Right kidney (tissue), 9 donors: ENCODE measurements around the gene DEFB129.
A peak's percentile ranks its signal among the peaks of the same experiment; 100 is the strongest.
"Not testable (repeated sequence)": the region's sequence is repeated elsewhere in the genome, so short reads cannot be mapped to it uniquely, and the experiment has no call there.

Source experiments
- DNase-seq: peaks from one replicate; pipeline ENCODE4 v3.0.0-alpha.2; 2016
- long read RNA-seq, 8 donors: transcript quantifications; one replicate each; lab custom pipeline, GENCODE V29; 2026

The DEFB129 gene
- long read RNA-seq, donor 1, result 0 reads
- long read RNA-seq, donor 2, result 0 reads
- long read RNA-seq, donor 3, result 0 reads
- long read RNA-seq, donor 4, result 0 reads
- long read RNA-seq, donor 5, result 0 reads
- long read RNA-seq, donor 6, result 0 reads
- long read RNA-seq, donor 7, result 0 reads
- long read RNA-seq, donor 8, result 0 reads

- DNase-seq, result no peak
Observed at GRCh38 chr20:226958-227357, at the start of gene DEFB129. Gene DEFB129, plus strand, starts transcription at chr20:227258. Its CDS starts 31 bp downstream, at chr20:227289.

DNA sequence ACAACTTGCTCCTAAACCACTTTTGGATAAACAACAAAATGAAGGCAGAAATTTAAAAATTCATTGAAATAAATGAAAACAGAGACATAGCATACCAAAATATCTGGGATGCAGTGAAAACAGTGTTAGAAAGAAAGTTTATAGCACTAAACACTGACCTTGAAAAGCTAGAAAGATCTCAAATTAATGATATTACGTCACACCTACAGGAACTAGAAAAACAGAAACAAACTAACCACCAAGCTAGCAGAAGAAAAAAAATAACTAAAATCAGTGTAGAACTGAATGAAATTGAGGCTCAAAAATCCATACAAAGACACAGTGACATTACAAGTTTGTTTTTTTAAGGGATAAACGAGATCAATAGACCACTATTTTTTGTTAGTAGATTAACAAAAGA lies 42.8 kb upstream of the DEFB129 start:
- DNase-seq, result no peak

DNA sequence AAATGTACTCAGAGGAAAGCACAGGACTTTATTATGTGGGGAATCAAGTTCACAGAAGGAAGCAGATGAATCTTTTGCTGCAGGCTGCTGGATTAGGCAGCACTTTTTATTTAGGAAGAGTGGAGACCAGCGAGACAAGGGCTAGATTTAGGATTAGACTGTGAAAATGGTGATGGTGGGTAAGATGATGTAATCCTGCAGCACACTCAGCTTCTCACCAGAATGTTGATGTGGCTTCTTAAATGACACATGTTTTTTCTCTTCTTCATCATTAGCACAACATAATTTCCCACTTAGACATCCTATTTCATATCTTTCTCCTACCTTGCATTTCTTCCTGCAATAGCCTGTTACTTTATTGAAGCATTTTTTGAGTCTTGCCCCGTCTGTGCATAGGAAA lies 39.3 kb upstream of the DEFB129 start:
- DNase-seq, result no peak

GRCh38 chr20:189611-190010 lies 37.4 kb upstream of the DEFB129 start, which contains the start of gene DEFB128:
Gene DEFB128, minus strand, starts transcription at chr20:189711. Its CDS starts 88 bp downstream, at chr20:189623.
- DNase-seq, result no peak

GRCh38 chr20:198225-198624 lies 28.8 kb upstream of the DEFB129 start:
- no peak for DNase-seq

GRCh38 chr20:199996-200395 lies 27.1 kb upstream of the DEFB129 start:
- DNase-seq, result no peak

GRCh38 chr20:203630-204029 lies 23.4 kb upstream of the DEFB129 start:
- not testable (repeated sequence) for DNase-seq

GRCh38 chr20:208942-209566 lies 18.0 kb upstream of the DEFB129 start:
- DNase-seq, result peak; percentile 7

DNA sequence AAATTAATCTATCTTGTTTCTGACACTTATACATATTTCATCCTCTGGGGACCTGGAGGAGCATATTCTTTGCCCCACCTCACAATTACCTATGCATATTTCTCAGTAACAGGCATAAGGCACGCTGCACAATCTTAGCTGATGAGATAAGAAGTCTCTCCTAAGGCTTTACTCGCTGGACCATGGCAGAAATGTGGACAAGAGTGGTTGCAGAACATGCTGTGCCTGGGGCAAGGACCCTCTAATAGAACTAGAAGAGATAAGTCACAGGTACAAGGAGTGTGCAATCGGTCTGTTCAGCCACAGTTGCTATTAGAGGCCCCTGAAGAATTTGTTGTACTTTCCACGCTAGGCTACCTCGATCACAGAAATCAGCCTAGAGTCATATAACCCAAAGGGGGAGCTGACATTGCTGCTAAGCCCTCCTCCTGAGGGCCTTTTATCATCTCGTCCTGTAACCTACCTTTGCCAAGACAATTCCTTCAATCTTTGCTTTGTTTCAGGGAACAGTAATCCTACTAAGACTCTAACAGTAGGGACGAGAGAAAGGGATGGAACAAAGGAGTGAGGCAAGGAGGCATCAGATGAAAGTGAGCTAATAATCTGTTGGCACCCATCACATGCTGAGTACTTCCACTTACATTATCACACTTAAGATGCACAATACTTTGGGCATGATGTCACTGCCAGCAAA lies 16.1 kb upstream of the DEFB129 start:
- DNase-seq, result no peak

- no peak for DNase-seq
Observed at GRCh38 chr20:214383-214782, 12.7 kb upstream of the DEFB129 start.

GRCh38 chr20:215796-216195 lies 11.3 kb upstream of the DEFB129 start:
- no peak for DNase-seq

GRCh38 chr20:217266-217665 lies 9.8 kb upstream of the DEFB129 start:
- DNase-seq, result no peak

GRCh38 chr20:219290-220115 lies 7.6 kb upstream of the DEFB129 start:
- DNase-seq, result peak; percentile 11

GRCh38 chr20:221258-221830 lies 5.7 kb upstream of the DEFB129 start:
- DNase-seq, result no peak

DNA sequence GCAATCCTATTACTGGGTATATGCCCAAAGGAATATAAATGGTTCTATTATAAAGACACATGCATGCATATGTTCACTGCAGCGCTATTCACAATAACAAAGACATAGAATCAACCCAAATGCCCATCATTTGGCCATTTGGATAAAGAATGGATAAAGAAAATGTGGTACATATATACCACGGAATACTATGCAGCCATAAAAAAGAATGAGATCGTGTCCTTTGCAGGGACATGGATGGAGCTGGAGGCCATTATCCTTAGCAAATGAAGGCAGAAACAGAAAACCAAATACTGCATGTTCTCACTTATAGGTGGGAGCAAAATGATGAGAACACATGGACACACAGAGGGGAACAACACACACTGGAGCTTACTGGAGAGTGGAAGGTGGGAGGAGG lies 1.2 kb upstream of the DEFB129 start:
- not testable (repeated sequence) for DNase-seq

GRCh38 chr20:227439-228105 lies 514 bp downstream of the DEFB129 start:
- DNase-seq, result no peak

DNA sequence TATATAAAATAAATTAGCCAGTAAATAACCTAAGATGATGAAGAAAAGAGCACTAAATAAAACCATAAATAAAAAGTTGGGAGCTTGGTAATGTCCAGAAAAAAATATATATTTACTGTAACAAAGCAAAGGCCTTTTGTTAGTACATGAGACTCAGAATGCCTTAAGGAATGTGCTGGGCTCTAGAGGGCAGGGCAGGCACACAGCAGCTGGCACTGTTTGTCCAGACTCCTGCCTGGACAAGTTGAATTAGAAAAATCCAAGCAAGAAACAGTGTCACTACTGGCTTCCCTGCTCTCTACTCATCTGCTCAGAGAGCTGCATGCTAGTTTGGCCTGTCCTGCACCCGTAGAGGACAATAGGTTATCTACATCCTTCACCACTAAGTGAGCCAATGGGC lies 8.8 kb downstream of the DEFB129 start:
- no peak for DNase-seq

DNA sequence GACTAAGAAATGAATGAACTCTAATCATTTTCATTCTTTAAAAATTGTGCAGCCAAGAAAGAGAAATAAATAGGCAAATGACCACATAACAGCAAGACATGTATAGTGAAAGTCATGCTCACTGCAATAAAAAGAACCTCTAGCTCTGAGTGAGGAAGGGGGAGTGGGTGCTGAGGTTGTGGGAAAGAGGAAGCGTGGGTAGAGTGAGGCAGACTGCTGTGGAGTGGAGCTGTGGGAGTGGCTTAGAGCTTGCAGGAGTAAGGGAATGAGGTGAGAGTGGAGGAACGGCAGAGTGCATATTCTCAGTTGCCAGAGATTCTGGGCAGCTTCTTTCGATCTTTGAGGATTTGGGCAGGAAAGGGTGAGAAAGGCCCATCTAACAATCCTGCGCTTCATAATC lies 10.4 kb downstream of the DEFB129 start:
- DNase-seq, result no peak

DNA sequence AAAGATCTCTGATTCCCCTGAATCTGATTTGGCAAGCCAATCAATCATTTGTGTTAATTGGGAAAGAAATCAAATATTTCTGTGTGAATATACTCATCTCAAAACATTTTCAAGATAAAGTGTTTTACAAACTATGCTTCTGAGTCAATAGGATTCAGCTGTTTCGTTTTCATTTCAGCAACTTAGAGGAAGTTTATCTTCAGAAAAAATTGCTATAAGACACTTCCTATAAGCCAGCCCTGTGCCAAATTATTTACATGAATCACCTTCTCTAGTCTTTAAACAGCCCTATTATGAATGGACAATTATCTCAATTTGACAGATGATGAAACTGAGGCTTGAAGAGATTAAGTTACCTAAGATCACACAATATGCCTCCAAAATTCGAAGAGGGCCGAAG lies 10.9 kb downstream of the DEFB129 start:
- DNase-seq, result no peak

GRCh38 chr20:242905-243304 lies 15.8 kb downstream of the DEFB129 start:
- no peak for DNase-seq

DNA sequence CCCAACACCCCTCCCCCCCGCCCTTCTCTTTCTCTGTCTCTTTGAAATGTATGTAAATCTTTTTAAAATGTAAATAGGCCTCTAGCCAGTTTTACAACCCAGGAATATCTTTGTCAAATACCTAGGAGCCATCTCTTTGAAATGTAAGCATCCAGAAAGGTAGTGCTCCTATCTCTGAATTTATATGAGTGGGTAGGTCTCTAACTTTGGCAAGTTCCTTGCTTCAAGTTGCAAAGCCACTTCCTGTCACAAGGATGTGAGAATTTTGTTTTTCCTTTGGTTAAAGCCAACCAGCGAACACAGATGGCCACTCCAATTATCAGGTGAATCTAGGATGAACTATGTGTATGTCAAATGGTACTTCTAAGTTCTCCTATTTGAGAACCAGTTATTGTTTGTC lies 24.3 kb downstream of the DEFB129 start:
- no peak for DNase-seq

GRCh38 chr20:252801-253200 lies 25.7 kb downstream of the DEFB129 start:
- no peak for DNase-seq
